Trophoblast cell (in vitro differentiated cells and primary cell): ENCODE data around the gene OTOG.

Source experiments
- DNase-seq, 2 donors: peaks; one replicate each; pipeline ENCODE4 v3.0.0-alpha.2; 2016
- H2AFZ ChIP-seq: 2 replicates; pipeline ENCODE4 v1.6.1; 2013; ENCODE audit warnings: low read length, moderate library complexity, mild to moderate bottlenecking; ENCODE audit not compliant: insufficient read depth, poor library complexity
- H2AK5ac ChIP-seq: 2 replicates; pipeline ENCODE4 v1.6.1; 2013; ENCODE audit warnings: mild to moderate bottlenecking, low read length
- H2BK120ac ChIP-seq: 2 replicates; pipeline ENCODE4 v1.6.1; 2013; ENCODE audit warnings: low read length, mild to moderate bottlenecking, moderate library complexity; ENCODE audit not compliant: insufficient read depth, poor library complexity
- H2BK12ac ChIP-seq: 2 replicates; pipeline ENCODE4 v1.6.1; 2013; ENCODE audit warnings: mild to moderate bottlenecking, low read length, moderate library complexity
- H2BK5ac ChIP-seq: 2 replicates; pipeline ENCODE4 v1.6.1; 2013; ENCODE audit warnings: low read length, low read depth, moderate library complexity, mild to moderate bottlenecking; ENCODE audit not compliant: poor library complexity
- H3K14ac ChIP-seq: 2 replicates; pipeline ENCODE4 v1.6.1; 2013; ENCODE audit warnings: mild to moderate bottlenecking, low read length
- H3K18ac ChIP-seq: 2 replicates; pipeline ENCODE4 v1.6.1; 2013; ENCODE audit warnings: mild to moderate bottlenecking, low read length
- H3K23ac ChIP-seq: 2 replicates; pipeline ENCODE4 v1.6.1; 2013; ENCODE audit warnings: low read length
- H3K27ac ChIP-seq: 2 replicates; pipeline ENCODE4 v1.5.1; 2013; ENCODE audit warnings: low read depth, mild to moderate bottlenecking, inconsistent platforms, low read length, moderate library complexity
- H3K27me3 ChIP-seq: 2 replicates; pipeline ENCODE4 v1.6.1; 2013; ENCODE audit warnings: inconsistent platforms, mild to moderate bottlenecking, low read length, moderate library complexity; ENCODE audit not compliant: insufficient read depth
- H3K36me3 ChIP-seq, 2 experiments: 1 replicate in 1 of 2; 2 replicates in 1 of 2; pipeline ENCODE4 v1.6.1; 2013; ENCODE audit warnings: low read length in 2 of 2, mild to moderate bottlenecking in 2 of 2, moderate library complexity in 1 of 2; ENCODE audit not compliant: insufficient read depth in 2 of 2, control insufficient read depth in 1 of 2
- H3K4ac ChIP-seq: 2 replicates; pipeline ENCODE4 v1.6.1; 2013; ENCODE audit warnings: low read depth, mild to moderate bottlenecking, low read length, moderate library complexity
- H3K4me1 ChIP-seq, 2 experiments: 1 replicate in 1 of 2; 2 replicates in 1 of 2; pipeline ENCODE4 v1.6.1; 2013; ENCODE audit warnings: low read length in 2 of 2, mild to moderate bottlenecking in 2 of 2, moderate library complexity in 1 of 2; ENCODE audit not compliant: insufficient read depth in 2 of 2, control insufficient read depth in 1 of 2
- H3K4me2 ChIP-seq: 2 replicates; pipeline ENCODE4 v1.6.1; 2013; ENCODE audit warnings: inconsistent platforms, mild to moderate bottlenecking, low read length, moderate library complexity
- H3K4me3 ChIP-seq: 2 replicates; pipeline ENCODE4 v1.5.1; 2013; ENCODE audit warnings: mild to moderate bottlenecking, low read depth, low read length, inconsistent platforms
- H3K79me1 ChIP-seq: one replicate; pipeline ENCODE4 v1.6.1; 2013; ENCODE audit warnings: low read length
- H3K79me2 ChIP-seq: 2 replicates; pipeline ENCODE4 v1.6.1; 2013; ENCODE audit warnings: low read length, mild to moderate bottlenecking; ENCODE audit not compliant: control insufficient read depth, insufficient read depth, poor library complexity
- H3K9ac ChIP-seq: 2 replicates; pipeline ENCODE4 v1.6.1; 2013; ENCODE audit warnings: mild to moderate bottlenecking, low read length
- H3K9me3 ChIP-seq: 2 replicates; pipeline ENCODE4 v1.6.1; 2013; ENCODE audit warnings: low read depth, mild to moderate bottlenecking, control low read depth, inconsistent platforms, low read length; ENCODE audit not compliant: insufficient read depth
- H4K12ac ChIP-seq: 2 replicates; pipeline ENCODE4 v1.6.1; 2013; ENCODE audit warnings: low read depth, mild to moderate bottlenecking, low read length, moderate library complexity
- H4K8ac ChIP-seq: 2 replicates; pipeline ENCODE4 v1.6.1; 2013; ENCODE audit warnings: low read depth, mild to moderate bottlenecking, low read length, moderate library complexity
- H4K91ac ChIP-seq: one replicate; pipeline ENCODE4 v1.6.1; 2013; ENCODE audit warnings: low read depth, mild to moderate bottlenecking, low read length, moderate library complexity
- WGBS: extraction: QIAGEN DNeasy Blood & Tissue Kit; methylation state at CpG from one replicate; pipeline ENCODE4 v1.1.7; 2013; ENCODE audit warnings: missing lambda C conversion rate; ENCODE audit not compliant: insufficient read length, insufficient coverage; ENCODE audit errors: extremely low coverage; 5-methylcytosine and 5-hydroxymethylcytosine counted together

Gene OTOG

GRCh38 chr11:17514476-17514875, 32.6 kb upstream of the OTOG start:
- Histone ChIP-seq H3K14ac (no peak overlapping the region), H2BK5ac (no peak overlapping the region)
- no CpG with 5 or more reads among the region's 4 CpGs for WGBS

GRCh38 chr11:17515443-17516176, 31.4 kb upstream of the OTOG start:
- no peak overlapping the region for H2BK5ac ChIP-seq
- no peak overlapping the region for H2AFZ ChIP-seq
- no peak overlapping the region for H2BK120ac ChIP-seq
- no peak for DNase-seq
- H3K79me1 ChIP-seq: no peaks in the 10 kb centered on the region
- H3K27me3 ChIP-seq: no peaks in the 10 kb centered on the region
- no peak overlapping the region for H3K4ac ChIP-seq
- no peak overlapping the region for H4K8ac ChIP-seq
- no peaks in the 10 kb centered on the region for H3K36me3 ChIP-seq
- H3K4me3 ChIP-seq: peak overlapping the region; percentile 37
- WGBS: no CpG with 5 or more reads among the region's 5 CpGs
- H4K91ac ChIP-seq: no peak overlapping the region
- H2AK5ac ChIP-seq: no peak overlapping the region
- H2BK12ac ChIP-seq: no peak overlapping the region
- H3K9me3 ChIP-seq: peaks cover 3% of the 10 kb centered on the region
- no peak overlapping the region for H3K27ac ChIP-seq
- H3K14ac ChIP-seq: no peak overlapping the region
- no peaks in the 10 kb centered on the region for H3K79me2 ChIP-seq
- H3K4me1 ChIP-seq: no peaks in the 10 kb centered on the region
- no peak overlapping the region for H3K4me2 ChIP-seq
- H4K12ac ChIP-seq: no peak overlapping the region
- H3K23ac ChIP-seq: no peak overlapping the region
- no peak overlapping the region for H3K18ac ChIP-seq
- peak overlapping the region; percentile 15 for H3K9ac ChIP-seq

More at GRCh38 chr11:17514476-17514875, 32.6 kb upstream of the OTOG start:
- Histone ChIP-seq H3K23ac (no peak overlapping the region), H4K12ac (no peak overlapping the region), H3K36me3 (no peaks in the 10 kb centered on the region), H3K79me2 (no peaks in the 10 kb centered on the region), H2AK5ac (no peak overlapping the region), H3K4me3 (no peak overlapping the region), H3K4me1 (no peaks in the 10 kb centered on the region), H3K9ac (no peak overlapping the region), H3K27ac (no peak overlapping the region), H2BK12ac (no peak overlapping the region), H3K4ac (no peak overlapping the region), H3K9me3 (peaks cover 3% of the 10 kb centered on the region), H4K91ac (no peak overlapping the region), H4K8ac (no peak overlapping the region), H2BK120ac (no peak overlapping the region), H3K18ac (no peak overlapping the region), H2AFZ (no peak overlapping the region), H3K4me2 (no peak overlapping the region), H3K27me3 (no peaks in the 10 kb centered on the region), H3K79me1 (no peaks in the 10 kb centered on the region)
- DNase-seq: no peak

- Histone ChIP-seq H4K8ac (no peak overlapping the region), H3K14ac (no peak overlapping the region), H3K27me3 (no peaks in the 10 kb centered on the region), H3K23ac (no peak overlapping the region), H3K27ac (no peak overlapping the region), H3K9me3 (peaks cover 3% of the 10 kb centered on the region), H2BK12ac (no peak overlapping the region), H2AFZ (no peak overlapping the region), H3K4me3 (no peak overlapping the region), H3K9ac (no peak overlapping the region), H3K79me1 (no peaks in the 10 kb centered on the region), H4K91ac (no peak overlapping the region), H3K18ac (no peak overlapping the region), H2AK5ac (no peak overlapping the region), H2BK5ac (no peak overlapping the region), H3K4me2 (no peak overlapping the region), H3K4me1 (no peaks in the 10 kb centered on the region), H4K12ac (no peak overlapping the region), H3K4ac (no peak overlapping the region), H2BK120ac (no peak overlapping the region), H3K36me3 (no peaks in the 10 kb centered on the region), H3K79me2 (no peaks in the 10 kb centered on the region)
- DNase-seq: no peak
- no CpG with 5 or more reads among the region's 7 CpGs for WGBS
Measured at GRCh38 chr11:17516551-17517150, 30.4 kb upstream of the OTOG start.

- Histone ChIP-seq H2AFZ (no peak overlapping the region), H2BK120ac (no peak overlapping the region), H4K12ac (no peak overlapping the region), H3K27ac (no peak overlapping the region), H2BK12ac (no peak overlapping the region), H3K9me3 (peaks cover 3% of the 10 kb centered on the region), H3K27me3 (no peaks in the 10 kb centered on the region), H3K4me3 (no peak overlapping the region), H2BK5ac (no peak overlapping the region), H3K9ac (no peak overlapping the region), H3K4me1 (no peaks in the 10 kb centered on the region), H4K8ac (no peak overlapping the region), H3K79me1 (no peaks in the 10 kb centered on the region), H2AK5ac (no peak overlapping the region), H3K4me2 (no peak overlapping the region), H3K36me3 (no peaks in the 10 kb centered on the region), H4K91ac (no peak overlapping the region), H3K23ac (no peak overlapping the region), H3K79me2 (no peaks in the 10 kb centered on the region), H3K4ac (no peak overlapping the region), H3K14ac (no peak overlapping the region), H3K18ac (no peak overlapping the region)
- no CpG with 5 or more reads among the region's 10 CpGs for WGBS
- no peak for DNase-seq
Measured at GRCh38 chr11:17517186-17517585, 29.9 kb upstream of the OTOG start.
